Stomach smooth muscle (tissue), 2 donors: ENCODE results near the gene TMEM150A.

Experiments
- H3K27ac ChIP-seq: one replicate; pipeline ENCODE4 v1.7.0; 2013; ENCODE audit warnings: mild to moderate bottlenecking, low read length, inconsistent platforms
- H3K27me3 ChIP-seq, 2 donors: one replicate each; pipeline ENCODE4 v1.7.0; 2013; ENCODE audit warnings: low read length in 2 of 2; ENCODE audit not compliant: insufficient read depth in 2 of 2, control insufficient read depth in 1 of 2
- H3K36me3 ChIP-seq, 2 donors: one replicate each; pipeline ENCODE4 v1.7.0; 2013; ENCODE audit warnings: low read length in 2 of 2; ENCODE audit not compliant: control insufficient read depth in 2 of 2, insufficient read depth in 2 of 2
- H3K4me1 ChIP-seq: one replicate; pipeline ENCODE4 v1.7.0; 2013; ENCODE audit warnings: low read length; ENCODE audit not compliant: control insufficient read depth, insufficient read depth
- H3K4me3 ChIP-seq, 2 donors: one replicate each; pipeline ENCODE4 v1.7.0; 2013; ENCODE audit warnings: low read length in 2 of 2
- H3K9ac ChIP-seq, 2 donors: one replicate each; pipeline ENCODE4 v1.7.0; 2013; ENCODE audit warnings: low read length in 2 of 2, mild to moderate bottlenecking in 1 of 2
- H3K9me3 ChIP-seq, 2 donors: one replicate each; pipeline ENCODE4 v1.7.0; 2013; ENCODE audit warnings: low read length in 2 of 2; ENCODE audit not compliant: control insufficient read depth in 2 of 2
- donor health status: healthy.
- donor health status: Pancreatic carcinoma.

Gene TMEM150A

DNA sequence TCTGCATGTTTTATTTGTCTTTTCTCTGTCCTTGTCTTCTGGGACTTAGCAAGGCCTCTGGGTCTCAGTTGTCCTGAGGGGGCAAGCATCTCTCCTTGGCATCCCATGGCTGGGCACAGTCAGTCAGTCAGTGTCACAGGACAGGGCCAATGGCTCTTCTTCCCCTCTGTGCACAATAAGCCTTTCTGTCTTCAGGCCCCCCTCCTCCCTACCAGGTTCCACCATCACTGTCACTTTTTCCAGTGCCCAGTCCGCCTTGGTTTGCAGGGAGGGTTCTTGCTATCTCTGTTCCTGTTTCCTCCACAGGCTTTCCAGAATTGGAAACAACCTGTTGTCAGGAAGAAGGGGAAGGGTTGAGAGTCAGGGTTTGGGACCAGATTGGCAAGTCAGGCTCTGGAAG, 20.0 kb downstream of the TMEM150A start:
- Histone ChIP-seq H3K9me3 (no peaks in the 10 kb centered on the region), H3K27ac (no peak overlapping the region), H3K4me1 (peaks cover 30% of the 10 kb centered on the region), H3K9ac (no peak overlapping the region), H3K36me3 (no peaks in the 10 kb centered on the region), H3K4me3 (no peak overlapping the region), H3K27me3 (no peaks in the 10 kb centered on the region)

DNA sequence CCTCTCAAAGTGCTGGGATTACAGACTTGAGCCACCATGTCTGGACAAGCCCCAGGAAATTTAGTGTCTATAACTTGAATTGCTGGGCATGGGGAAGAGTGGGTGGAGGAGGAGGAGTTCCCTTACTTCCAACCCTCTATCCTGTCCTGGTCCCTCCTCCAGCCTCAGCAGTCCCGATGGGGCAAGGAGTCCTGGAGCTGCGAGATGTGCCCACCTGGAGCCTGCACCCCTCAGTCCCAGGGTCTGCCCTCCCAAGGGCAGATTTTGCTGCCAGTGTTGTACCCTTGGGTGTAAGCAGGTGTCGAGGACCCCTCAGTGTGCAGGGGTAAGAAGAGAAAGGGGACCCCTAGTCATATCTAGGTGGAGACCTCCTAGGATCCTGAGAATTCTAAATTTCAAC, 22.3 kb downstream of the TMEM150A start:
- H3K27ac ChIP-seq, result no peak overlapping the region

GRCh38 chr2:85579266-85579935, 23.1 kb downstream of the TMEM150A start:
- Histone ChIP-seq H3K36me3 (no peaks in the 10 kb centered on the region), H3K9me3 (no peaks in the 10 kb centered on the region), H3K4me3 (no peak overlapping the region), H3K27me3 (no peaks in the 10 kb centered on the region), H3K27ac (no peak overlapping the region), H3K9ac (peak overlapping the region in 1 of 2 donors; percentile 45), H3K4me1 (peaks cover 19% of the 10 kb centered on the region)

More for the DNA sequence above, 22.3 kb downstream of the TMEM150A start:
- H3K4me1 ChIP-seq, result peaks cover 26% of the 10 kb centered on the region
- no peaks in the 10 kb centered on the region for H3K36me3 ChIP-seq
- no peaks in the 10 kb centered on the region for H3K9me3 ChIP-seq
- no peak overlapping the region for H3K4me3 ChIP-seq
- H3K9ac ChIP-seq, result no peak overlapping the region
- H3K27me3 ChIP-seq, result no peaks in the 10 kb centered on the region

GRCh38 chr2:85578243-85579180, 24.0 kb downstream of the TMEM150A start:
- peak overlapping the region; percentile 37 for H3K27ac ChIP-seq
- no peak overlapping the region for H3K4me3 ChIP-seq
- H3K27me3 ChIP-seq, result no peaks in the 10 kb centered on the region
- peak overlapping the region in 1 of 2 donors; percentile 45 for H3K9ac ChIP-seq
- H3K9me3 ChIP-seq, result no peaks in the 10 kb centered on the region
- H3K4me1 ChIP-seq, result peaks cover 15% of the 10 kb centered on the region
- H3K36me3 ChIP-seq, result no peaks in the 10 kb centered on the region

DNA sequence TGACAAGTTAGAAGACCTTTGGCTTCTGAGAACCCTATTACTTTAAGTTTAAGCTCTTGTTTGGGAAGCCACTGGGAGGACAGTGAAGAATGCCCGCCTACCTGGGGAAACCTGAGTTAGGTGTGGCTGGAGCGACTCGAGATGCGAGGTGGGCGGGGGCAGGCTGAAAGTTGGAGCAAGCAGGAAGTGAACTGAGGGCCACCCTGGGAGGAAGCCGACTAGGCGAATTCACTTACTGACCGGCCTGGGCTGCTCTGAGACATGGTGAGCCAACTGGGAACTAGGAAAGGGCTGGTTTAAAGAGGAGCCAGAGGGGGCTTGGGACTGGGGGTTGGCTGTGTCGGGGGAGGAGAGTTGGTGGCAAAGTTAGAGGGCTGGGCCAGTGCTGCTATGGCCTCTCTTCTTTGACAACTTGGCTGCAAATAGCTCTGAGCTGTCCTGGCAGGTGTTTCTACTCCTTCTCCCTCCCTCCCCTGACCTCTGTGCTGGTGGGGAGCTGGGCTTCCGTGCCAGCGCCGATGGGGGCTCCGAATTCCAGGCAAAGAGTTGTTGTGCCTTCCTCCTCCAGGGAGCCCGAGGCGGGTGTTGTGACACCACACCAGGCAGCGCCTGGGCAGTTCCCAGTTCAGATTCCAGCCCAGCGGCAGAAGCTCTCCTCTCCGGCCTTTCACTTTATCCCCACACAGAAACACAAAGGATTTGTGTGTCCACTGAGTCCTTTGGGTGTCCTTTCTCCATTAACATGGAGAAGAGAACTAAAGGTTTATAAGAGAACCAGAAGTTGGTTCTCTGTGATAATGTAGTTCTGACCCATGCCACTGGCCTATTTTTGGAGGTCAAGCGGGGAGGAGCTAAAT, 24.9 kb downstream of the TMEM150A start, which contains the start of gene VAMP8:
Gene VAMP8, plus strand, starts transcription at position 201 of the 857 bp plus-strand sequence. Its CDS starts 61 bp downstream, at position 262.
- H3K9ac ChIP-seq, result no peak within 1 kb of the TSS
- H3K27me3 ChIP-seq, result no peaks in the 10 kb centered on the region
- H3K36me3 ChIP-seq, result no peaks in the 10 kb centered on the region
- H3K9me3 ChIP-seq, result no peaks in the 10 kb centered on the region
- H3K4me3 ChIP-seq, result peak within 1 kb of the TSS in 1 of 2 donors; percentile 47
- H3K27ac ChIP-seq, result peak within 1 kb of the TSS; percentile 37
- peaks cover 15% of the 10 kb centered on the region for H3K4me1 ChIP-seq

DNA sequence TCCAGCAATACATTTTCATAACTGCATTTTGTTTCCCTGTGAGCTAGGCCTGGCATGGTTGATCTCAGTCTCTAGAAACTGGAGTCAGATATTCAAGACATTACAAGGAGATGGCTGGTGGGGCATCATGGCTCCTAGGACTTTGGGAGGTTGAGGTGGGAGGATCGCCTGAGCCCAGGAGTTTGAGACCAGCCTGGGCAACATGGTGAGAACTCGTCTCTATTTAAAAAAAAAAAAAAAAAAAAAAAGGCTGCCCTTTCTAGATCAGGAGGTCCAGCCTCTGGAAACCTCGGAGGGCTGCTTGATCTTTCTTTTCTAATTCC, 25.5 kb downstream of the TMEM150A start:
- Histone ChIP-seq H3K27ac (no peak overlapping the region), H3K4me3 (no peak overlapping the region), H3K4me1 (peaks cover 15% of the 10 kb centered on the region), H3K9ac (no peak overlapping the region), H3K36me3 (no peaks in the 10 kb centered on the region), H3K27me3 (no peaks in the 10 kb centered on the region), H3K9me3 (no peaks in the 10 kb centered on the region)

DNA sequence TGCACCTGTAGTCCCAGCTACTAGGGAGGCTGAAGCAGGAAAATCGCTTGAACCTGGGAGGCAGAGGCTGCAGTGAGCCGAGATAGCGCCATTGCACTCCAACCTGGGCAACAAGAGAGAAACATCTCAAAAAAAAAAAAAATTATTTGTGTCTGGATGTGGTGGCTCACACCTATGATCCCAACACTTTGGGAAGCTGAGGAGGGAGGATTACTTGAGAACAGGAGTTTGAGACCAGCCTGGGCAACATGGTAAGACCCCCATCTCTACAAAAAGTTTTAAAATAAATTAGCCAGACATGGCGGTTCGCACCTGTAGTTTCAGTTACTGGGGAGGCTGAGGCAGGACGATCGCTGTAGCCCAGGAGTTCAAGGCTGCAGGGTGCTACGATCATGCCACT, 26.8 kb downstream of the TMEM150A start:
- Histone ChIP-seq H3K36me3 (no peaks in the 10 kb centered on the region), H3K27ac (no peak overlapping the region), H3K9ac (no peak overlapping the region), H3K4me1 (peaks cover 15% of the 10 kb centered on the region), H3K4me3 (no peak overlapping the region), H3K9me3 (no peaks in the 10 kb centered on the region), H3K27me3 (no peaks in the 10 kb centered on the region)

GRCh38 chr2:85566265-85566664, 36.2 kb downstream of the TMEM150A start:
- Histone ChIP-seq H3K36me3 (no peaks in the 10 kb centered on the region), H3K4me3 (no peak overlapping the region), H3K4me1 (no peaks in the 10 kb centered on the region), H3K27me3 (no peaks in the 10 kb centered on the region), H3K9ac (no peak overlapping the region), H3K27ac (no peak overlapping the region), H3K9me3 (no peaks in the 10 kb centered on the region)

DNA sequence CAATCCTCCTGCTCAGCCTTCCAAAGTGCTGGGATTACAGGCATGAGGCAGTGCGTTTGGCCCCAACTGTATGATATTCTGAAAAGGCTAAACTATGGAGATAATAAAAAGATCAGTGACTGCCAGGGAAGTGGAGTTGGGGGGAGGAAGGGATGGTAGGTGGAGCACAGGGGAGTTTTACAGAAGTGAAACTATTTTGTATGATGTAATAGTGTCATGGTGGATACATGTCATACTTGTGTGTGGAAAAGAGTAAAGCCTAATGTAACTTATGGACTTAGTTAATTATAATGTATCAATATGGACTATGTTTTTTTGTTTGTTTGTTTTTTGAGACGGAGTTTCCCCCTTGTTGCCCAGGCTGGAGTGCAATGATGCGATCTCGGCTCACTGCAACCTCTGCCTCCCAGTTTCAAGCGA, 38.3 kb downstream of the TMEM150A start:
- Histone ChIP-seq H3K4me1 (peaks cover 11% of the 10 kb centered on the region), H3K27me3 (no peaks in the 10 kb centered on the region), H3K9me3 (no peaks in the 10 kb centered on the region), H3K27ac (no peak overlapping the region), H3K36me3 (no peaks in the 10 kb centered on the region), H3K4me3 (no peak overlapping the region), H3K9ac (no peak overlapping the region)
